Fibroblast of villous mesenchyme (primary cell): ENCODE data around the gene KCNMA1. TPM values are rescaled to one million over a fixed set of nuclear protein-coding genes. Genes with fewer than 3 reads are reported as not detected.
A peak's percentile ranks its signal among the peaks of the same experiment; 100 is the strongest.

Source experiments
- DNase-seq: peaks from one replicate; pipeline ENCODE4 v3.0.0-alpha.2; 2010; ENCODE audit warnings: low read depth
- H3K4me3 ChIP-seq: 2 replicates; pipeline ENCODE4 v1.5.1; 2011; ENCODE audit warnings: low read depth, mild to moderate bottlenecking, low read length
- CTCF ChIP-seq: IDR thresholded peaks from 2 replicates; pipeline ENCODE4 v1.5.1; 2012; ENCODE audit warnings: low read depth, mild to moderate bottlenecking, low read length; ENCODE audit not compliant: insufficient read depth
- total RNA-seq: library from RNA; depleted of rRNA; stranded (reverse); fragments of >200 nt; gene quantifications from 2 replicates; pipeline ENCODE4 v1.2.3, GENCODE V29; 2012

Gene KCNMA1
- total RNA-seq, 1 donor, result 36.7 TPM

GRCh38 chr10:76950354-76950753 is 687.3 kb downstream of the KCNMA1 start:
- no peak overlapping the region for H3K4me3 ChIP-seq
- no peak for TF ChIP-seq CTCF
- no peak for DNase-seq

DNA sequence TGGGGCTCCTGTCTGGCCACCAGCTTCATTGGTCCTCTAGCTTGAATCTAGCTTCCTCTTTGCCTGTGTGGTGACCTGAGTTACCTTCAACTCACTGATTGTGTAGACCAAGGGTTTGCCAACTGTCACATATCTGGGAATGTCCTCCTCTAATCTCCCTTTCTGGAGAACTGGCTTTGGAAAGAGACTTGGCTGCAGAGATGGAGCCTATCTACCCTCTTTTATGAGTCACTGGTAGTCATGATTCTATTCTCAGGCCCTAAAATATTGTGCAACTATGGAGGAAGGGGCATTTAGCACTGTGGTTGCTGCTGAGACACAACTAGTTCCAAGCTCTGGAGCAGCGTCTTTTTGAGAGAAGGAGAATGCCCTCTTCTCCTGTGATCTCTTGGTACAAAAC is 691.3 kb downstream of the KCNMA1 start:
- TF ChIP-seq CTCF, result no peak
- peak; percentile 22 for DNase-seq
- no peak overlapping the region for H3K4me3 ChIP-seq

- no peak for TF ChIP-seq CTCF
- DNase-seq, result no peak
- H3K4me3 ChIP-seq, result no peak overlapping the region
These were observed 692.4 kb downstream of the KCNMA1 start for GRCh38 chr10:76945166-76945565.

GRCh38 chr10:76944640-76945039 is 693.0 kb downstream of the KCNMA1 start:
- H3K4me3 ChIP-seq, result no peak overlapping the region
- DNase-seq, result no peak
- no peak for TF ChIP-seq CTCF

DNA sequence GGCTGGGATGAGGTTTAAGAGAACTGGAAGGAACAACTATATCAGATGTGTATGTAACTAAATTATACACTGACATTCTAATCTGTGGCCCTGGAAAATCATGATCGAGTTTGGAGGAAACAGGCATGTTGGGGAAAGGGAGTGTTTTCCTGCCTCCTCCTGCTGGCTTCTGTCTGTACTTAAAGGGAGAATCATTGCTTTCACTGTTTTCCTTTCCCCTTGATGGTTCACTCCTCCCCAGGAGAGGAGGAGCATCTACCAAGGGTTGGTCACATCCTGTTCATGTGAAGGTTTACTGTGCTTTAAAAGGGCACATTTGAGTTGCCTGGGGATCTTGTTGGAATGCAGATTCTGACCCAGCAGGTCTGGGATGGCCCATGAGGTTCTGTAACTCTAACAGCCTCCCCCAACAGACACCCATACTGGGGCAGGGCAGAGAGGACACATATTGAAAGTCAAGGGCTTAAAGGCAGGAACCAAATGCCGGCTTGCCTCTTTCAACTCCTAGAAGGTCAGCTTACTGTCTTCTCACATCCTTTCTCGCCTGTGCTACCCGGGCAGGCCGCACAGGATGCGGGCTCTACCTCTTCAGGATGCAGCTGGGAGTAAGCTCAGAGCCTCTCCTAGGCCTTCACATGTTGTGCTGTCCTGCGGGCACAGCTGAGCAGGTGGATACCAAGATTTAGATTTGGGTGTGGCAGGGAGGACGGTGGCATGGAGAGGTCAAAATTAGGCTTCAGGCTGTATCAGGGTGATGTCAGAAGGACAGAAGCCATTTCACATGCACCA is 694.8 kb downstream of the KCNMA1 start:
- TF ChIP-seq CTCF, result no peak
- peak; percentile 2 for DNase-seq
- no peak overlapping the region for H3K4me3 ChIP-seq

- no peak overlapping the region for H3K4me3 ChIP-seq
- DNase-seq, result no peak
- TF ChIP-seq CTCF, result no peak
These were observed 697.6 kb downstream of the KCNMA1 start for GRCh38 chr10:76939933-76940468.

- no peak overlapping the region for H3K4me3 ChIP-seq
- no peak for DNase-seq
- TF ChIP-seq CTCF, result no peak
These were observed 700.4 kb downstream of the KCNMA1 start for GRCh38 chr10:76937181-76937600.
